Activated CD4-positive, alpha-beta T cell treated with anti-CD3 and anti-CD28 coated beads for 4 hours (primary cell): ENCODE results near the gene ABCB6.

Experiments
- DNase-seq, 2 donors: peaks; one replicate each; pipeline ENCODE4 v3.0.0-alpha.2; 2020

The ABCB6 gene

GRCh38 chr2:219245148-219245898 is 26.6 kb upstream of the ABCB6 start, which contains the start of the genes GLB1L and STK16:
GLB1L (minus strand) TSS chr2:219245444; CDS start chr2:219243573, 1,871 bp downstream.
STK16 (plus strand) TSS chr2:219245479; CDS start chr2:219246000, 521 bp downstream.
- peak; percentile 82 to 83 for DNase-seq

- DNase-seq = no peak
Observed at GRCh38 chr2:219244789-219245147, 26.0 kb upstream of the ABCB6 start.

- no peak for DNase-seq
Observed at GRCh38 chr2:219243291-219243761, 24.6 kb upstream of the ABCB6 start.

DNA sequence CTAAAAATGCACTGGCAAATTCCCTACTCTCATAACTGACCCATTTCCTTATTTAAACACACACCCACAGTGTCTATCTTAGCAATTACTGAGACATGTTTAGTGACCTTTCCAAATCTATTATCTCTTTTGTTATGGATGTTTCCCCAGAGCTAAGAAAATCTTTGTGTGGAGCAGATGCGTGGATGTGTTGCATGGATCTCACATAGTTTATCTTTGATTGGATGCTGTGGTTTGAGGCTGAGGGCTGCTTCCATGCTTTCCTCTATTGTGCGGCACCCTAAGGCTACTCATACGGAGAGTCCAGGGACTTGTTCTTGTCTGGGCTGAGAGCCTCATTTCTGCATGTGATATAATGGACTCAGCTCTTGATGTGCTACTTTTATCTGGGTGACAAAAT is 15.6 kb upstream of the ABCB6 start:
- DNase-seq = no peak

DNA sequence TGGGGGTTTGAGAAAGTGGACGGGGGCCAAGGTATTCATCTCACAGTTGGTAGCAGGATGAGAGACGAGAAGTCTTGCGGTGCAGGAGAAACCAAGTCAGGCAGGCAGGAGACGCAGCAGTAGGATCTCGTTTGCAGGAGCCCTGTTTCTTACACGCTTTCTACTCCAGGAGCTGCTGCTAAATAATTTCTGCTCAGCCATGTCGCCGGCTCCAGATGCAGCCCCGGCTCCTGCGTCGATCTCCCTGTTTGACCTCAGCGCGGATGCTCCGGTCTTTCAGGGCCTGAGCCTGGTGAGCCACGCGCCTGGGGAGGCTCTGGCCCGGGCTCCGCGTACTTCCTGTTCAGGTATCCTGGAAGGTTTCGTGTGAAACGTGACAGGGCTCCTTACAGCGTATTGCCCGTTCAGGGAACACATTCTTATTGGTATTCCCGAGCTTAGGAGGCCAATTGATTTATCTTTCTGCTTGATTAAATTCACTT is 11.3 kb upstream of the ABCB6 start:
- peak in 1 of 2 donors; percentile 35 for DNase-seq

- DNase-seq = peak; percentile 97 to 98
Observed at GRCh38 chr2:219229305-219230058, 10.7 kb upstream of the ABCB6 start, which contains the start of the genes ANKZF1 and ATG9A. ANKZF1 (plus strand) TSS chr2:219229806; CDS start chr2:219230258, 452 bp downstream. ATG9A (minus strand) TSS chr2:219229636; CDS start chr2:219228024, 1,612 bp downstream.

DNA sequence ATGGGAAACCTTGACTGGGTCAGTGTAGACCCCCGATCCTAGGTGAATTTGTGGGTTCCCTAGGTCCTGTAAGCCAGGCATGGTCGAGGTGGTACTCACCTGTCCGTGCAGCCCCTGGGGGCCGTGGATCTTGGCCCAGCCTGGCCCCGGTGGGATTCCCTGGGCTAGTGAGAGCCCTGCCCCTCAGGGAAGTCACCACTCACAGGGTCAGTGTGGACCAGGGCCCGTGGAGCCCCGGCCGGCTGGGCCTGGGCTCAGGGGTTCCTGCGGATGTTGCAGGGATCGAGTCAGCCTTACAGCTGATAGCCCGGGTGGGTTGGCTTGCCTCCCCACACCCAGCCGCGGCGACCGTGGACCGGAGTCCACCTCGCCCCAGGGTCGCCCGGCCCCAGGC is 10.2 kb upstream of the ABCB6 start:
- DNase-seq = no peak

DNA sequence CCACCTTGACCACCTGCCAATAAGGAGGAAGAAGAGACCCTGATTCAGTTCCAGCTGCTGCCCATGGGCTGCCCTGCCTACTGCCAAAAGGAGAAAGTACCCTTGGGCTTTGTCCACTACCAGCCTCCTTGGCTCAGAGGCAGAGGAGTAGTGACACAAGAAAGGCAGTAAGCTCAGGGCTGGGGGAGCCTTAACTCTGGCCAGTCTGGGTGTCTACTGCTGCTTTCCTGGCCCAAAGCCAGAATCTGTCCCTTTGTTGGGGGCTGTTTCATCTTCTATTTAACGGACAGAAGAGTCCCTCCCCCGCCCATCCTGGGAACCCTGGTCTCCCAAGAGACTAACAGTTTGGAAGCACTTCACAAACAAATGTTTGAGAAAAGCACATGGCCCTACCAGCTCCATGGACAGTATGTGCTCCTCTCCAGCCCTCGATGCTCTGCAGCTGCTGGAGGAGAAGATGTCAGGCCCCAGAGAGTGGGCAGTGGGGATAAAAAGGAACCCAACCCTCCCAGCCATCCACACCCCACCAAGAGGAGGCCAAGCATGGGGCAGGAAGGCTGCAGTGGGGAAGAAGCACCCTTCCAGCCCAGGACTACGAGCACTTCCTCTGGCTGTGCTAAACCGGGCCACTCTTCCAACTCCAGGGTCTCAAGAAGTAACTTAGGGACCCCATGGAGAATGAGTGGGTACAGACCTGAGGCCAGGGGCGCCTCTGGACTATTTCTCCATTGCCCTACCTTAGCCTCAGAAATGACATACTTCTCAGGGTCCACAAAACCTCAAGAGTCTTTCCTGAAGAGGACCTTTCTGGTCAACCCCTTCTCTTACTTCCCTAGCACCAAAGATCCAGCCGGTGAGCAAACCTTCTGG is 9.5 kb upstream of the ABCB6 start:
- DNase-seq = no peak

DNA sequence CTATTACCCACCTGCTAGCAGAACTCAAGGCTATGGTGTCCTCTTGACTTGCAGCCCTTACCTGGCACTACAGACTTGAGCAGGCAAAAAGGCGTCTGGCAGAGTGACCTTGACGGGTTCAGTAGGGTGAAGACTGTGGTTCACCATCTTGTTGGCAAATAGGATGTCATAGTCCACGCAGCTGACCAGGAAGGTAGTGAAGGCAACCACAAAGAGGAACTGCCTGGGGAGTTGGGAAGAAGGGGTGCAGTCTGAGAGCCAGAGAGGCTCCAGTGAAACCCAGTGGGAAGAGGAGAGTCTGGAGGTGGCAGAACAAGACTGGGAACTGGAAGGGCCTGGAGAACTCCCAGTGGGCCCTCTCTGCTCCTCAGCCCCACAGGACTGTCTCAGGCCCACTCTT is 6.6 kb upstream of the ABCB6 start:
- no peak for DNase-seq

GRCh38 chr2:219223831-219224610 is 5.3 kb upstream of the ABCB6 start:
- no peak for DNase-seq

GRCh38 chr2:219221957-219222518 is 3.3 kb upstream of the ABCB6 start:
- no peak for DNase-seq

DNA sequence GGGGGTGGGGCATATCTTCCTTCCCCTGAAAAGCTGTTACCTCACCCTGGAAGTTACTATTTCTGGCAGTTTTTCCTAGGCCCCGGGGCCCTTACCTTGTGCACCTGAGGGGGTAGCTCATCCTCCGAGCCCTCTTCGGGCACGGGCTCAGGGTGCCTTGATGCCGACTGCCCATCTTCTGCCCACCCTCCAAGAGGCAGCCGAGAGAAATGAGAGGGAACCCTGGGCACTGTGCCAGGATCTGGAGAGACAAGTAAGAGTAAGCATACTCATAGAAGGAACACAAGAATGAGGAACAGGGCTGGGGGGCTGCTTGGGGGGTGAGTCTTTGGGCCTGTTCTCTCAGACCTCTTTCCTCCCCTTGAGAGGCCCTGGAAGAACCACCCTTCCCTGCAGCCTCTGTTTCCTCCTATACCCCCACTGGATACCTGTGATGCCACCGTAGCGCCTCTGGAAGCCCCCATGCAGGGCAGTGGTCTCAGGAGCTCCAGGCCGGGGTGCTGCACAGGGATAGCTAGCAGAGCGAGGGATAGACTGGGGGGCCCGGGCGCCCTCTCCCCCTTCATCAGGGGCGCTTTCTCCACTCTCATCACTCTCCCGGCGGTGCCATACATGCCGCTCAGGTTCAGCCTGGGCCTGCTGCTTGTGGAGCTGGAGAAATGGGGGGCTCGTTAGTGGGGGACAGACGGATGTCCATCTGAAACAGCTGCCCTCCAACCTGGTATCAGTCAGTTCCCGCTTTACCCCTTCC is 2.1 kb upstream of the ABCB6 start:
- no peak for DNase-seq

- no peak for DNase-seq
Observed at GRCh38 chr2:219219784-219220532, 1.2 kb upstream of the ABCB6 start.

DNA sequence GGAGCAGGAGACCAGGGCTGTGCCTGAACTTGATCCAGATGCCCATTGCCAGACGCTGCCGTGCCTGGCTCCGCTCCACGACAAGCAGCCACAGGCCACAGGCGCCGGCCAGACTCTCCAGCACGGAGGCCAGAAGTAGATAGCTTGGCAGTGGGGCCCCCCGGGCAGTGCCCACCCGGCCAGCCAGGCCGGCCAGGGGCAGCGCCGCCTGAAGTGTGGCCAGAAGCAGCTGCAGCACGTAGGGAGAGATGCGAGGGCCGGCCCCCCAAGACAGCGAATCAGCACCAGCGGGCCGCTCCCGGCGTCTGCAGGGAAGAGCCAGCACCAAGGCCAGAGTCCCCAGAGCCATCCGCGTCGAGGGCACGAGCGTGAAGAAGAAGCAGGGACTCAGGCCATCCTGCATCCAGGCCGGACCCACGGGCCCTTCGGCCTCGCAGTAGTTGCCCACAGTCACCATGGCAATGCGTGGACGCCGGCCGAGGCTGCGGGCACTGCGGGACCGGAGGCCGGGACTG is 484 bp downstream of the ABCB6 start:
- peak in 1 of 2 donors; percentile 25 for DNase-seq

DNA sequence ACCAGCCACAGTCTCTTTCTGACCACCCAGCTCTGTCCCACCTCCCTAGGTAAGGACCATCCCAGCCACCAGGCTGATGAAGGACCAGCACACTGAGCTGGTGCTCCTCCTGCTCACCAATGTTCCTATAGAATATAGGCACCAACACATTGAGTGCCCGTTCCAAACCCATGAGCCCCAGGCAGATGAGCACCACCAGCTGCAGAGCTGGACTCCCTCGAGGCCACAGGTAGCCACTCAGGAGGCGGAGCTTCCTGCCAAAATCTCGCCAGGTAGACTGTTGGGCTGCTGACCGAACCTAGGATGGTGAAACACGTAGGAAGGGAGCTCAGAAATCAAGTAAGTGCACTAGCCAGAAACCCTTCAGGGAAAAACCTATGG is 2.2 kb downstream of the ABCB6 start:
- DNase-seq = no peak

DNA sequence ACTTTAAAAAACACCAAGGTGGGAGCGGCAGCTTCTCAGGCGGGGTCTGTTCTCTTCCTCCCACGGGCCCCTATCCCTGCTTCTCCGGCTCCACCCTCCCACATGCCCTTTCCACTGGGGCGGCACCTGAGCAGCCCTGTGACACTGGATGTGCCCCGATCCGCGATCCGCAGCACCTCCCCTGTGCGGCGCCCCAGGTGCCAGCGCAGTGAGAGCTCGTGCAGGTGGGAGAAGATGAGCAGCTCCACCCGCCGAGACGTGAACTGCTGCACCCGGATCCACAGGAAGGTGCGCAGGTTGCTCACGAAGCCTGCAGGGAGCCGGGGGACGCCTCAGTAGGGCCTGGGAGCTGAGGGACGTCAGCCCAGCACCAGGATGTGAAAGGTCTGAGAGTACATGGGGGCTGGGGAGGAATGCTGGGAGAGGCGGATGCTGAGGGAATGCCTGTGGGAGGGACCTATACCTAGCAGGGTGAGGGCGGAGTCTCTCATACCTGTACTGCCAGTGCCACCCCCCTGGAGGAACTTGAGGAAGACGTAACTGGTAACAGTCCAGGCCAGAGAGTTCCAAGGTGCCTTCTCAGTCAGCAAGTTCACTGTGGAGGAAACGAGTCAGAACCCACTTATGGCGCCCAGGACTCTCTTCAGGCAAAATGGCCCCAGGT is 2.8 kb downstream of the ABCB6 start:
- DNase-seq = no peak

- no peak for DNase-seq
Observed at GRCh38 chr2:219214786-219215185, 4.0 kb downstream of the ABCB6 start.

DNA sequence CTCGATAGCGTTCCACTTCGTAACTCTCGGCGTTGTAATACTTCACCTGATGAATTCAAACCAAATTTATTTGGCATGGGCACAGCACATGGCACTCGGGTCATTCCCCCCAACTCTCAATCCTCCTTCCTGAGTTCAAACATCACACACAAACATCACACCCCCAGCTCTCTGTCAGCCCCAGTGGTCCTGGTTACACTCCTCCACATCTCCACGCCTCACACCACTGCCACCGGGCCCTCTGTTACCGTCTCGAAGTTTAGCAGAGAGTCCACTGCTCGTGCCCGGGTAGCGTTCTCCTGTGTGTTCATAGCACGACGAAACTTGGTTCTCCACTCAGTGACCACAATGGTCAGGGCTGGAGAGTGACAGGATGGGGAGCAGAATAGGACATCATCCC is 4.6 kb downstream of the ABCB6 start:
- no peak for DNase-seq

- DNase-seq = no peak
Observed at GRCh38 chr2:219213486-219214071, 5.2 kb downstream of the ABCB6 start.
